Measurements from ENCODE around the gene GLI3.

GLI3 gene

GRCh38 chr7:42045961-42046360 is 191.0 kb downstream of the GLI3 start:
- no peak for DNase-seq (ENCODE audit: extremely low read depth in 1 of 2, low read depth in 1 of 2)

GRCh38 chr7:42039921-42040320 is 197.1 kb downstream of the GLI3 start:
- DNase-seq (ENCODE audit: extremely low read depth in 1 of 2, low read depth in 1 of 2), result no peak

- no peak for DNase-seq (ENCODE audit: extremely low read depth in 1 of 2, low read depth in 1 of 2)
These were observed 201.8 kb downstream of the GLI3 start for GRCh38 chr7:42035210-42035609.

GRCh38 chr7:42033480-42033879 is 203.5 kb downstream of the GLI3 start:
- no peak for DNase-seq (ENCODE audit: extremely low read depth in 1 of 2, low read depth in 1 of 2)

GRCh38 chr7:42029405-42029804 is 207.6 kb downstream of the GLI3 start:
- no peak for DNase-seq (ENCODE audit: extremely low read depth in 1 of 2, low read depth in 1 of 2)

- no peak for DNase-seq (ENCODE audit: extremely low read depth in 1 of 2, low read depth in 1 of 2)
These were observed 209.5 kb downstream of the GLI3 start for GRCh38 chr7:42027521-42027920.

GRCh38 chr7:42026622-42027197 is 210.3 kb downstream of the GLI3 start:
- no peak for DNase-seq (ENCODE audit: extremely low read depth in 1 of 2, low read depth in 1 of 2)

GRCh38 chr7:42025635-42026375 is 211.2 kb downstream of the GLI3 start:
- DNase-seq (ENCODE audit: extremely low read depth in 1 of 2, low read depth in 1 of 2), result no peak

GRCh38 chr7:42024537-42024936 is 212.5 kb downstream of the GLI3 start:
- DNase-seq (ENCODE audit: extremely low read depth in 1 of 2, low read depth in 1 of 2), result no peak

GRCh38 chr7:42023262-42023661 is 213.7 kb downstream of the GLI3 start:
- DNase-seq (ENCODE audit: extremely low read depth in 1 of 2, low read depth in 1 of 2), result no peak

- no peak for DNase-seq (ENCODE audit: extremely low read depth in 1 of 2, low read depth in 1 of 2)
These were observed 214.2 kb downstream of the GLI3 start for GRCh38 chr7:42022791-42023190.

- no peak for DNase-seq (ENCODE audit: extremely low read depth in 1 of 2, low read depth in 1 of 2)
These were observed 215.0 kb downstream of the GLI3 start for GRCh38 chr7:42022056-42022455.

- DNase-seq (ENCODE audit: extremely low read depth in 1 of 2, low read depth in 1 of 2), result no peak
These were observed 215.4 kb downstream of the GLI3 start for GRCh38 chr7:42021631-42022030.

- DNase-seq (ENCODE audit: extremely low read depth in 1 of 2, low read depth in 1 of 2), result no peak
These were observed 216.9 kb downstream of the GLI3 start for GRCh38 chr7:42020061-42020460.

GRCh38 chr7:42017349-42017986 is 219.5 kb downstream of the GLI3 start:
- no peak for DNase-seq (ENCODE audit: extremely low read depth in 1 of 2, low read depth in 1 of 2)

- no peak for DNase-seq (ENCODE audit: extremely low read depth in 1 of 2, low read depth in 1 of 2)
These were observed 220.5 kb downstream of the GLI3 start for GRCh38 chr7:42016517-42016916.

- no peak for DNase-seq (ENCODE audit: extremely low read depth in 1 of 2, low read depth in 1 of 2)
These were observed 222.1 kb downstream of the GLI3 start for GRCh38 chr7:42014625-42015618.

GRCh38 chr7:42012786-42013360 is 224.1 kb downstream of the GLI3 start:
- no peak for DNase-seq (ENCODE audit: extremely low read depth in 1 of 2, low read depth in 1 of 2)

GRCh38 chr7:42012313-42012712 is 224.7 kb downstream of the GLI3 start:
- DNase-seq (ENCODE audit: extremely low read depth in 1 of 2, low read depth in 1 of 2), result no peak

GRCh38 chr7:42011846-42012245 is 225.2 kb downstream of the GLI3 start:
- no peak for DNase-seq (ENCODE audit: extremely low read depth in 1 of 2, low read depth in 1 of 2)

GRCh38 chr7:42010751-42011150 is 226.3 kb downstream of the GLI3 start:
- DNase-seq (ENCODE audit: extremely low read depth in 1 of 2, low read depth in 1 of 2), result no peak

Data from activated CD8-positive, alpha-beta memory T cell treated with anti-CD3 and anti-CD28 coated beads for 1 hour (primary cell).